ENCODE results near the gene CARD6.
A peak's percentile ranks its signal among the peaks of the same experiment; 100 is the strongest.
"Not testable (repeated sequence)": the region's sequence is repeated elsewhere in the genome, so short reads cannot be mapped to it uniquely, and the experiment has no call there.

The CARD6 gene

DNA sequence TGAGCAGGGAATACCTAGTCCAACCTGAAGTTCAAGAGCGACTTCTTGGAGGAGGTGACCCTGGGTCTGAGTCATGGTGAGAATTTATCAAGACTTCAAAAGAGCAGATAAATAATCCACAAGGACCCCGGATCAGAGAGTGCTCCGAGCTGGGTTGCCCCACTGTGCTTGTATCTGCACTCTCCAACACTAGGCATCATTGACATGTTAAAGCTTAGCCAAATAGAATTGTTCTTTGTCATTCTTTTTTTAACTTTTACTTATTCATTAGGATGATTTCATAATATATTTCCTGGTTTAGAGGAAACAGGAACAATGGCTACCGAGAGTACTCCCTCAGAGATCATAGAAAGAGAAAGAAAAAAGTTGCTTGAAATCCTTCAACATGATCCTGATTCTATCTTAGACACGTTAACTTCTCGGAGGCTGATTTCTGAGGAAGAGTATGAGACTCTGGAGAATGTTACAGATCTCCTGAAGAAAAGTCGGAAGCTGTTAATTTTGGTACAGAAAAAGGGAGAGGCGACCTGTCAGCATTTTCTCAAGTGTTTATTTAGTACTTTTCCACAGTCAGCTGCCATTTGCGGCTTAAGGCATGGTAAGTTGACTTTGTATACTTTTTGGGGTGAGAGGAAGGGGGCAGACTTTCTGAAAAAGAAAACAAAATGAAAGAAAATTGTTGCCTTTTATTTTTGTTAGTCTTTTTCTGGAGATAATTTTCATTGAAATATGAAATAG lies at the start of gene CARD6:
TSS of gene CARD6 (plus strand) at position 300 of the 738 bp plus-strand sequence. CDS start at position 316, 16 bp downstream.
- no peak for DNase-seq (ENCODE audit: low read depth)

GRCh38 chr5:40791715-40792139 lies 49.4 kb upstream of the CARD6 start:
- peak; percentile 24 for DNase-seq (ENCODE audit: low read depth)

DNA sequence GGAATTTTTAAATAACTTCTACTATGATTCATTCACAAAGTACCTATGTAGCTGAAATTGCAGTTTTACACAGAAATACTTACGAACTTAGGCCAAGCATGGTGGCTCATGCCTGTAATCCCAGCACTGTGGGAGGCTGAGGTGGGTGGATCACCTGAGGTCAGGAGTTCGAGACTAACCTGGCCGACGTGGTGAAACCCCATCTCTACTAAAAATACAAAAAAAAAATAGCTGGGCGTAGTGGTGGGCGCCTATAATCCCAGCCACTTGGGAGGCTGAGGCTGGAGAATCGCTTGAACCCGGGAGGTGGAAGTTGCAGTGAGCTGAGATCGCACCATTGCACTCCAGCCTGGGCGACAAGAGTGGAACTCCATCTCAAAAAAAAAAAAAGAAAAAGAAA lies 48.5 kb upstream of the CARD6 start:
- not testable (repeated sequence) for DNase-seq (ENCODE audit: low read depth)

- DNase-seq (ENCODE audit: low read depth), result not testable (repeated sequence)
Observed at GRCh38 chr5:40794340-40794739, 46.8 kb upstream of the CARD6 start.

DNA sequence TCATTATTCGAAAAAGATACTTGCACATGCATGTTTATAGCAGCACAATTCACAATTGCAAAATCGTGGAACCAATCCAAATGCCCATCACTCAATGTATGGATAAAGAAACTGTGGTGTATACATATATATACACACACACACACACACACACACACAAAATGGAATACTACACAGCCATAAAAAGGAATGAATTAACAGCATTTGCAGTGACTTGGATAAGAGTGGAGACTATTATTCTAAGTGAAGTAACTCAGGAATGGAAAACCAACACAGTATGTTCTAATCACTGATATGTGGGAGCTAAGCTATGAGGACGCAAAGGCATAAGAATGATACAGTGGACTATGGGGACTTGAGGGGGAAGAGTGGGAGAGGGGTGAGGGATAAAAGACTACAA lies 46.3 kb upstream of the CARD6 start:
- not testable (repeated sequence) for DNase-seq (ENCODE audit: low read depth)

DNA sequence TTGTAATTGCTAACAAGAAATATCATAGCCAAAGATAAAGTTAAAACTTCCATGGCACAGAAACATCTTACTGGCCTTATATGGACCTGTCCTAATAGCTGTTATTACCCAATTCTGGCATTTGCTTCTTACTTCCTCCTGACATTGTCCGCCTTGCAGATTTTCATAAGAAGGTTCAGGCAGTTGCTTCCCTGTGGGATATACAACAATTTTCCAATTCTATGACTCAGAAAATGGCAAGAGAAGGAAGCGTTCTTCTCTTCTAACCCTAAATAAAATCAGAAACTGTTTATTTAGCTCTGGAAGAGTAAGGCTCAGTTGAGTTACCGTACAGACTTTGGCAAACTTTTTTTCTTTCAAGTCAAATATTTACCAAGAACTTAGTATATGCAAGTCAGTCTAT lies 44.7 kb upstream of the CARD6 start:
- peak; percentile 57 for DNase-seq (ENCODE audit: low read depth)

- DNase-seq (ENCODE audit: low read depth), result peak; percentile 82
Observed at GRCh38 chr5:40797273-40798011, 43.7 kb upstream of the CARD6 start.

DNA sequence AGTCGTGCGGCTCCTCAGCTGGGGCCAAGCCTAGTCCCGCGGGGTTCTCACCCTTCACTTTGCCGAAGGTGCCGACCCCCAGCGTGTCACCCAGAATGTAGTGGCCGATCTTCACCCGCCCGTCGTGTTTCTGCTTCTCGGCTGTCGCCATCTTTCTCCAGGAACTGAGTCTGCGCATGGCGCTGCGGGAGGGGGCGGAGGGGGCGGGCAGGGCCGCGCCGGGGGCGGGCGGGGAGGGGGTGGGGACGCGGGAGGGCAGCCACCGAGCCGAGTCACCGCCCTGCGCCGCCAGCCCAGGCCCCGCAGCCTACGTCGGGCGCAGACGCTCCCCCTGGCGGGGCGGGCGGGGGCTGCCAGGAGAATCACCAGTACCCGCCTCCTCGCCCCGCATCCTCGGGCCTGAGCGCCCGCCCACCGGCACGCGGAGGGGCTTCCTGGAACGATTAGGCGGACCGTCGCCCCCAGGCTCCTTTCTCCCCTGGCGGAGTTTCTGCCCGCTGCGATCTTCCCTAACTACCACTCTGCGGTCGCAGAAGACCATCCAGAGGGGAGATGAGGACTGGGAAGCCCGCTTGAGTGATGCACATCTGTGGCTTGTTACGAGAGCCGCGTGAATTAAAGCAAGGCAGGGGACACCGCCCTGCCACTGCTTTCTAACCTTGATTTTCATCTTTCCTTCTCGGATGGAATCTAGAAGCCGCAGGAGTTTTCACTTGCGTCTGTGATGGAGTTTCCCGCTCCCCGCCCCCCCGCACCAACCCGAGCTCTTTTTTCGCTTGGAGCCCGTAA lies 43.0 kb upstream of the CARD6 start, which contains the start of gene PRKAA1:
TSS of gene PRKAA1 (minus strand) at position 363 of the 789 bp plus-strand sequence. CDS start at position 178, 185 bp downstream.
- peak; percentile 88 for DNase-seq (ENCODE audit: low read depth)

- no peak for DNase-seq (ENCODE audit: low read depth)
Observed at GRCh38 chr5:40798801-40799210, 42.4 kb upstream of the CARD6 start.

GRCh38 chr5:40799258-40799657 lies 41.9 kb upstream of the CARD6 start:
- no peak for DNase-seq (ENCODE audit: low read depth)

DNA sequence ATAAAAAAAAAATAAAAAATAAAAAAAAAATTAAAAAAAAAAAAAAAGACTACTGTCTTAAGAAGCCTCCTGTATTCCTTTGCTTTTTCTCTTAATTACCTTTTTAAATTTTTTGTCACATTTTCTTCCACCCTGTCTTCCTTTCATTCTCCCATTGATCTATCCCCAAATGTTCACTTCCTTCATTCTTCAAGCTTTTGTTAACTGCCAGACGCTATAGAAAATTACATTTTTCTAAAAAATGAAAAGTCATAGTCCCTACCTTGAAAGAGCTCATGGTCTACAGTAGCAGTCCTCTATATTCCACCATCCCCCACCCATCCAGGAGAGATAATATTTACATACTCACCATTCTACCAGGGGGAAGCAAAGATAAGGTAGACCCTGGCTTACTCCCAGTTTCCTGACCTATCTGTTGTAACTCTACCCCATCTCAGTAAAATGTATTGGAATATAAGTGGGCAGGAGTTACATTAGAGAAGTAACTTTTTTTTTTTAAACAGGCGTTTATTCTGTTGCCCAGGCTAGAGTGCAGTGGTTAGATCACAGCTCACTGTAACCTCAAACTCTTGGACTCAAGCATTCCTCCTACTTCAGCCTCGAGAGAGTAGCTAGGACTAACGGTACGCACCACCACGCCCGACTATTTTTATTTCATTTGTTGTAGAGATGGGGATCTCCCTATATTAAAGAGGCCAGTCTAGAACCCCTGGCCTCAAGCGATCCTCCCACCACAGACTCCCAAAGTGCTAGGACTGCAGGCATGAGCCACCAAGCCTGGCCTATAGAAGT lies 39.2 kb upstream of the CARD6 start:
- DNase-seq (ENCODE audit: low read depth), result no peak

GRCh38 chr5:40812125-40812524 lies 29.0 kb upstream of the CARD6 start:
- no peak for DNase-seq (ENCODE audit: low read depth)

DNA sequence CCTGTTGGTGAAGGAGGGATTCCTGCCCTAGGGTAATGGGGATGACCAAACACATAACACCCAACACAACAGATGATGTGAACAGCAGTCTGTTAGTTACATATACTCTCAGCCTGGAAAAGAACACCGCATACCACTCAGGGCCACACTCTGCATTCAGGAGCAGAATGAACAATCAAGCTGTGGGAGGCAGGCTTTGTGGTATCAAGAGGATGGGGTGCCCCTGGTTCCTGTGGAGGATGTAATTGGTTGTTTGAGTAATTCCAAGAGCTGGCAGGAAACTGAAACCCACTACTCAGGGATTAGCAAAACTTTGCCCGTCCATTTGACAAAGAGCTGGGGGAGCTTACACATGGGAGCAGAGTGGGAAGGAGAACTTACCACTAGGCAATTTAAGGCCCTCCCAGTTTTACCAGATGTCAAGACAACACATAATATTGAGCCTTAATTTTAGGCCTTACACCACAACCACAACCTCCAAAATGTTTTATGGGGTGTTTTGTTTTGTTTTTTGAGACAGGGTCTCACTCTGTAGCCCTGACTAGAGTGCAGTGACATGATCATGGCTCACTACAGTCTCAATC lies 27.4 kb upstream of the CARD6 start:
- DNase-seq (ENCODE audit: low read depth), result no peak

- DNase-seq (ENCODE audit: low read depth), result peak; percentile 30
Observed at GRCh38 chr5:40823459-40823858, 17.7 kb upstream of the CARD6 start.

GRCh38 chr5:40825461-40826043 lies 15.6 kb upstream of the CARD6 start:
- not testable (repeated sequence) for DNase-seq (ENCODE audit: low read depth)

GRCh38 chr5:40826489-40827187 lies 14.5 kb upstream of the CARD6 start:
- DNase-seq (ENCODE audit: low read depth), result no peak

GRCh38 chr5:40827188-40827977 lies 13.8 kb upstream of the CARD6 start:
- no peak for DNase-seq (ENCODE audit: low read depth)

DNA sequence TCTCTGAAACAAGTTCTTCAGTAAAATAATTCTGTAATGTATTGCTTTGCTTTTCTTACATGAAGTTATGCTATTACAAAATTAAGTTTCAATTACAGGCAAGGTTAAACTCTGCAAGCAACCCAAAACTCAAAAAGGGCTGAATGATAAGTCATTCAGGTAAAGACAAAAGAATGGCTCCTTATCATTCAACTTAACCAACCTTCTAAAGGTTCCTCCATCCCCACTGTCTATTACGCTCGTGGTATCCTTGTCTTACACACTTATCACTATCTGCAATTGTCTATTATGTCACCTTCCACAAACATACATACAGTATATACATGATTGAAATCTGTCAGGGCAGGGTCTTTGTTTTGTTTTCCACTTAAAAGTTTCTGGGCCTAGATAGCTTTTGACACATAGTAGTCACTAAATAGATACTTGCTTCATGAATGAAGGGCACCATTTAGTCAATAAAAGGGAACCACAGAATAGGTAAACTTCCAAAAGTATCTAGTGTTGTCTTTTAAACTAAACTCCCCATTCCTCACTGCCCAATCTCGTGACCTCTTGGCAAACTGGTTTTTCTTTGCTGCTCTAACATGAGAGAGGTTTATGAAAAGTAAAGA lies 13.0 kb upstream of the CARD6 start:
- no peak for DNase-seq (ENCODE audit: low read depth)

All from EH (cell line).